ENCODE results near the gene HSD17B10. TPM values are rescaled to one million over a fixed set of nuclear protein-coding genes. Genes with fewer than 3 reads are reported as not detected.

HSD17B10 gene
- total and polyA plus RNA-seq, 12 donors: 43.9 to 212 (median 105) TPM

DNA sequence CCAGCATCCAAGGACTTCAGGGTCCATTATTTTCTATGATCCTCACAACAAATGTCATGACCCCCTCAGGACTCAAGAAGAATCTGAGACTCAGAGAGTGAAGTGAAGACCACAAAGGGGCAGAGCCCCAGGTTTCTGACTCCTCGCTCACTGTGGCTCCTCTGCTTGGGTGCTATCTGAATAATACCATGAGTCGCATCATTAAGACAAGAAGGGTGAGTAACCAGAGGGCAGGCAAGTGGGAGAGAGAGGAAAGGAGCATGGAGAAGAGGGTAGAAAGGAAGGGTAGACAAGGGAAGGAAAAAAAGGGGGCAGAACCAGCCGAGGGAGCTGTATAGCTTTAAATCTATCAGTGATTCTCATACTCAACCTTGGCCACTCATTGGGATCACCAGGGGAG, 15.5 kb upstream of the HSD17B10 start:
- Histone ChIP-seq H3K4me1 (no peaks in the 10 kb centered on the region), H3K27me3 (peaks cover 0 to 42% (median 0%) of the 10 kb centered on the region in 7 donors), H3K9me3 (no peaks in the 10 kb centered on the region), H3K36me3 (no peaks in the 10 kb centered on the region), H3K27ac (no peak overlapping the region), H3K4me3 (no peak overlapping the region)
- intact Hi-C loops (cut with DNase I): loop anchor here in 1 of 10 donors (10.0 kb wide), 1 partner anchor 135 kb away; no protein-coding TSS in a partner anchor
- WGBS, 2 donors: 80 to 85% methylated on average over 3 of the region's 3 CpGs
- ATAC-seq: no peak
- DNase-seq: no peak
- TF ChIP-seq, protein P1, sequence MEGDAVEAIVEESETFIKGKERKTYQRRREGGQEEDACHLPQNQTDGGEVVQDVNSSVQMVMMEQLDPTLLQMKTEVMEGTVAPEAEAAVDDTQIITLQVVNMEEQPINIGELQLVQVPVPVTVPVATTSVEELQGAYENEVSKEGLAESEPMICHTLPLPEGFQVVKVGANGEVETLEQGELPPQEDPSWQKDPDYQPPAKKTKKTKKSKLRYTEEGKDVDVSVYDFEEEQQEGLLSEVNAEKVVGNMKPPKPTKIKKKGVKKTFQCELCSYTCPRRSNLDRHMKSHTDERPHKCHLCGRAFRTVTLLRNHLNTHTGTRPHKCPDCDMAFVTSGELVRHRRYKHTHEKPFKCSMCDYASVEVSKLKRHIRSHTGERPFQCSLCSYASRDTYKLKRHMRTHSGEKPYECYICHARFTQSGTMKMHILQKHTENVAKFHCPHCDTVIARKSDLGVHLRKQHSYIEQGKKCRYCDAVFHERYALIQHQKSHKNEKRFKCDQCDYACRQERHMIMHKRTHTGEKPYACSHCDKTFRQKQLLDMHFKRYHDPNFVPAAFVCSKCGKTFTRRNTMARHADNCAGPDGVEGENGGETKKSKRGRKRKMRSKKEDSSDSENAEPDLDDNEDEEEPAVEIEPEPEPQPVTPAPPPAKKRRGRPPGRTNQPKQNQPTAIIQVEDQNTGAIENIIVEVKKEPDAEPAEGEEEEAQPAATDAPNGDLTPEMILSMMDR (IDR thresholded peaks at IDR 0.05): no peak

DNA sequence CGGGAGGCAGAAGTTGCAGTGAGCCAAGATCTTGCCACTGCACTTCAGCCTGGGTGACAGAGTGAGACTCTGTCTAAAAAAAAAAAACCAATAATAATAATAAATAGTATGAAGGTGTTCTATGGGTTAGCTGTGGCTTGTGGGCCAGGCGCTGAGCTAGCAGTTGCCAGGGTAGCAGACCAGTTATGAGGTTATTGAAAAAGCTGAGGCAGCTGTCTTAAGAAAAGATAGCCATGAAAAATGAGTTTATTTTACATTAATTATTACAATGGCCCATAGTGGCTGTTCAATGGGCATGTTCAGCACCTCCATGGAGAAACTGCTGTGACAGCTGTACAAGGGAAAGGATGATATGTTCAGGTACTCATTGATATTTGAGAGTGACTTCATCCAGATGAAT, 13.3 kb upstream of the HSD17B10 start:
- Histone ChIP-seq H3K36me3 (no peaks in the 10 kb centered on the region), H3K4me1 (peaks cover 0 to under 1% (median 0%) of the 10 kb centered on the region in 9 donors), H3K4me3 (no peak overlapping the region), H3K27me3 (peaks cover 0 to 41% (median 0%) of the 10 kb centered on the region in 7 donors), H3K27ac (no peak overlapping the region), H3K9me3 (no peaks in the 10 kb centered on the region)
- 97 to 100% methylated on average over 2 of the region's 2 CpGs for WGBS, 2 donors
- TF ChIP-seq, protein P1 (IDR thresholded peaks at IDR 0.05): no peak
- DNase-seq (no peak), ATAC-seq (no peak)
- intact Hi-C loops (cut with DNase I): loop anchor here in 1 of 10 donors (10.0 kb wide), 1 partner anchor 133 kb away; no protein-coding TSS in a partner anchor

DNA sequence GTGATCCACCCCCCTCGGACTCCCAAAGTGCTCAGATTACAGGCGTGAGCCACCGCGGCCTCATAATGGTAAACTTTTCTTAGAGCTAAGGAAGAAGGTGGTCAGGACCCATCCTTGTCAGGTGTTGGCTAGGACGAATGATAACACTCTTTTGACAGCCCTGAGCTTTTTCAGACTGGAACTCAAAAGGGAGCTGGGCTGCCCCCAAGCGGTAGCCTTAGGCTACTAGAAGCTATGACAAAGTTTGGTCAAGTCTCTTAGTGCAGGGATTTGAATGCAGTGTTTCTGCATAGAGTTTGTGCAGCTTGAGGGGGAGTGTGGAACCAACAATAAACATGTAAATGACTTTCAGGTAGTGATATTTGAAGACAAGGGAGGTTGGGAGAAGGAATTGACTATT, 11.8 kb upstream of the HSD17B10 start:
- intact Hi-C loops (cut with DNase I): loop anchor here in 1 of 10 donors (10.0 kb wide), 1 partner anchor 131 kb away; no protein-coding TSS in a partner anchor
- TF ChIP-seq, protein P1 (IDR thresholded peaks at IDR 0.05): peak in 7 of 9 donors; percentile 42 to 63 (median 51)
- Histone ChIP-seq H3K4me3 (no peak overlapping the region), H3K9me3 (no peaks in the 10 kb centered on the region), H3K4me1 (peaks cover 0 to 15% (median 3%) of the 10 kb centered on the region in 9 donors), H3K36me3 (no peaks in the 10 kb centered on the region), H3K27ac (no peak overlapping the region), H3K27me3 (peaks cover 0 to 48% (median 0%) of the 10 kb centered on the region in 7 donors)
- ATAC-seq (no peak), DNase-seq (peak in 1 of 2 donors; percentile 17)
- WGBS, 2 donors: 8 to 14% methylated on average over 6 of the region's 6 CpGs

DNA sequence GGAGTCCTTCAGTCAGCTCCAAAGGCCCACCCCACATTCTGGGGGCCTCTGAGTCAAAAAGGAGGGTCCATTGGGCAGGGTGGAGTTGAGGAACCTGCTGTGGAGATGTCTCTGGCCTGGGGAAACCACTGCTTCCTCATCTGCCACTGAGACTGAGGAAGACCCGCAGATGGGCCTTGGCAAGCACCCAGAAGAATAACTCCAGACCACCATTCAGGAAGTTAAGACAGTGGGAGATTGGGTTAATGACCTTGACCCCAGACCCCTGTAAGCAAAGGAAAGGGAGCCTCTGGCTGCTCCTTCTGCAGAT, 8.1 kb upstream of the HSD17B10 start:
- Histone ChIP-seq H3K9me3 (no peaks in the 10 kb centered on the region), H3K27ac (peak overlapping the region in 1 of 10 donors; percentile 74), H3K36me3 (no peaks in the 10 kb centered on the region), H3K4me1 (peaks cover 0 to 26% (median 11%) of the 10 kb centered on the region in 9 donors), H3K4me3 (peak overlapping the region in 8 of 10 donors; percentile 6 to 53 (median 50)), H3K27me3 (peaks cover 0 to 57% (median 0%) of the 10 kb centered on the region in 7 donors)
- no peak for ATAC-seq
- 33 to 80% methylated on average over 1 of the region's 1 CpG for WGBS, 2 donors
- no peak for DNase-seq
- TF ChIP-seq, protein P1 (IDR thresholded peaks at IDR 0.05): no peak
- intact Hi-C loops (cut with DNase I): loop anchor here in 2 of 10 donors (5.0 to 10.0 kb wide), 2 partner anchors 125 to 127 kb away; no protein-coding TSS in a partner anchor
